Activated naive CD8-positive, alpha-beta T cell treated with anti-CD3 and anti-CD28 coated beads, Interleukin-2, amount 50 U/mL, for 24 hours (primary cell): ENCODE measurements around the gene CHRDL2.
A peak's percentile ranks its signal among the peaks of the same experiment; 100 is the strongest.
"Not testable (repeated sequence)": the region's sequence is repeated elsewhere in the genome, so short reads cannot be mapped to it uniquely, and the experiment has no call there.

Source experiments
- ATAC-seq: fragments of 150-1000 bp; cut with Tn5 transposase; one replicate; pipeline ENCODE4 v1.10.0; 2021
- DNase-seq: peaks from one replicate; pipeline ENCODE4 v3.0.0; 2021
- H3K27ac Mint-ChIP-seq: one replicate; pipeline ENCODE4 v1.8.0; 2021; ENCODE audit warnings: mild to moderate bottlenecking, mixed read lengths
- H3K27me3 Mint-ChIP-seq: one replicate; pipeline ENCODE4 v1.8.0; 2021; ENCODE audit warnings: mixed read lengths
- H3K36me3 Mint-ChIP-seq: one replicate; pipeline ENCODE4 v1.8.0; 2021; ENCODE audit warnings: low read depth, mixed read lengths
- H3K4me1 Mint-ChIP-seq: one replicate; pipeline ENCODE4 v1.8.0; 2021; ENCODE audit warnings: mixed read lengths
- H3K4me3 Mint-ChIP-seq: one replicate; pipeline ENCODE4 v1.8.0; 2021; ENCODE audit warnings: mild to moderate bottlenecking, moderate library complexity, mixed read lengths
- H3K9me3 Mint-ChIP-seq: one replicate; pipeline ENCODE4 v1.8.0; 2021; ENCODE audit warnings: mixed read lengths

CHRDL2 gene

GRCh38 chr11:74755395-74755995, 24.3 kb upstream of the CHRDL2 start:
- H3K9me3 Mint-ChIP-seq = peaks cover 5% of the 10 kb centered on the region
- H3K27ac Mint-ChIP-seq = peak overlapping the region; percentile 7
- DNase-seq (no peak), ATAC-seq (no peak)
- no peaks in the 10 kb centered on the region for H3K27me3 Mint-ChIP-seq
- H3K36me3 Mint-ChIP-seq = peaks cover 20% of the 10 kb centered on the region
- peaks cover 31% of the 10 kb centered on the region for H3K4me1 Mint-ChIP-seq
- H3K4me3 Mint-ChIP-seq = no peak overlapping the region

GRCh38 chr11:74754507-74755252, 23.5 kb upstream of the CHRDL2 start:
- Mint-ChIP-seq H3K27me3 (no peaks in the 10 kb centered on the region), H3K4me3 (no peak overlapping the region)
- peak; percentile 28 for ATAC-seq

GRCh38 chr11:74751303-74751702, 20.1 kb upstream of the CHRDL2 start:
- peaks cover 53% of the 10 kb centered on the region for H3K4me1 Mint-ChIP-seq
- H3K27me3 Mint-ChIP-seq = no peaks in the 10 kb centered on the region
- no peak overlapping the region for H3K27ac Mint-ChIP-seq
- DNase-seq (no peak), ATAC-seq (no peak)
- peak overlapping the region; percentile 24 for H3K4me3 Mint-ChIP-seq
- peaks cover 21% of the 10 kb centered on the region for H3K36me3 Mint-ChIP-seq
- peaks cover under 1% of the 10 kb centered on the region for H3K9me3 Mint-ChIP-seq

More at GRCh38 chr11:74754507-74755252, 23.5 kb upstream of the CHRDL2 start:
- Mint-ChIP-seq H3K4me1 (peaks cover 37% of the 10 kb centered on the region), H3K9me3 (peaks cover 5% of the 10 kb centered on the region), H3K27ac (no peak overlapping the region), H3K36me3 (peaks cover 22% of the 10 kb centered on the region)
- DNase-seq = no peak

- ATAC-seq, DNase-seq, H3K27me3 Mint-ChIP-seq, H3K9me3 Mint-ChIP-seq, H3K27ac Mint-ChIP-seq: not testable (repeated sequence)
- Mint-ChIP-seq H3K4me1 (peaks cover 53% of the 10 kb centered on the region), H3K4me3 (peak overlapping the region; percentile 87), H3K36me3 (peaks cover 19% of the 10 kb centered on the region)
Measured at GRCh38 chr11:74750598-74750997, 19.4 kb upstream of the CHRDL2 start.

- Mint-ChIP-seq H3K4me1 (peaks cover 47% of the 10 kb centered on the region), H3K27ac (peak overlapping the region; percentile 81), H3K4me3 (peak overlapping the region; percentile 87), H3K36me3 (peaks cover 15% of the 10 kb centered on the region), H3K27me3 (no peaks in the 10 kb centered on the region), H3K9me3 (no peaks in the 10 kb centered on the region)
- ATAC-seq (no peak), DNase-seq (no peak)
Measured at GRCh38 chr11:74749965-74750296, 18.7 kb upstream of the CHRDL2 start.

GRCh38 chr11:74749127-74749964, 18.1 kb upstream of the CHRDL2 start:
- no peaks in the 10 kb centered on the region for H3K9me3 Mint-ChIP-seq
- H3K4me1 Mint-ChIP-seq = peaks cover 41% of the 10 kb centered on the region
- ATAC-seq (peak; percentile 77), DNase-seq (peak; percentile 62)
- peak overlapping the region; percentile 87 for H3K4me3 Mint-ChIP-seq
- peak overlapping the region; percentile 81 for H3K27ac Mint-ChIP-seq
- H3K27me3 Mint-ChIP-seq = no peaks in the 10 kb centered on the region
- H3K36me3 Mint-ChIP-seq = peaks cover 15% of the 10 kb centered on the region

GRCh38 chr11:74748211-74749126, 17.2 kb upstream of the CHRDL2 start, which contains the start of gene RNF169:
Gene RNF169 (plus strand): TSS chr11:74748849. CDS start chr11:74748881, 32 bp downstream.
- Mint-ChIP-seq H3K9me3 (no peaks in the 10 kb centered on the region), H3K27ac (peak within 1 kb of the TSS; percentile 81), H3K36me3 (peaks cover 12% of the 10 kb centered on the region), H3K27me3 (no peaks in the 10 kb centered on the region), H3K4me1 (peaks cover 32% of the 10 kb centered on the region), H3K4me3 (peak within 1 kb of the TSS; percentile 87)
- DNase-seq (peak; percentile 88), ATAC-seq (peak; percentile 97)

- H3K27ac Mint-ChIP-seq = no peak overlapping the region
- no peaks in the 10 kb centered on the region for H3K9me3 Mint-ChIP-seq
- no peak for ATAC-seq
Measured at GRCh38 chr11:74746868-74747267, 15.6 kb upstream of the CHRDL2 start.

GRCh38 chr11:74744277-74744676, 13.1 kb upstream of the CHRDL2 start:
- H3K4me1 Mint-ChIP-seq = peaks cover 19% of the 10 kb centered on the region
- no peaks in the 10 kb centered on the region for H3K9me3 Mint-ChIP-seq
- DNase-seq (no peak), ATAC-seq (no peak)
- H3K4me3 Mint-ChIP-seq = no peak overlapping the region
- peaks cover 4% of the 10 kb centered on the region for H3K27me3 Mint-ChIP-seq
- no peak overlapping the region for H3K27ac Mint-ChIP-seq
- H3K36me3 Mint-ChIP-seq = no peaks in the 10 kb centered on the region

More at GRCh38 chr11:74746868-74747267, 15.6 kb upstream of the CHRDL2 start:
- Mint-ChIP-seq H3K27me3 (no peaks in the 10 kb centered on the region), H3K4me1 (peaks cover 31% of the 10 kb centered on the region), H3K4me3 (no peak overlapping the region), H3K36me3 (peaks cover 8% of the 10 kb centered on the region)
- DNase-seq = no peak

GRCh38 chr11:74743640-74744039, 12.4 kb upstream of the CHRDL2 start:
- Mint-ChIP-seq H3K4me3 (no peak overlapping the region), H3K27ac (no peak overlapping the region)

GRCh38 chr11:74742070-74742469, 10.8 kb upstream of the CHRDL2 start:
- Mint-ChIP-seq H3K27ac (no peak overlapping the region), H3K36me3 (no peaks in the 10 kb centered on the region), H3K9me3 (no peaks in the 10 kb centered on the region), H3K4me1 (peaks cover 6% of the 10 kb centered on the region), H3K4me3 (no peak overlapping the region), H3K27me3 (peaks cover 14% of the 10 kb centered on the region)
- DNase-seq (no peak), ATAC-seq (no peak)

More at GRCh38 chr11:74743640-74744039, 12.4 kb upstream of the CHRDL2 start:
- ATAC-seq (no peak), DNase-seq (no peak)
- H3K4me1 Mint-ChIP-seq = peaks cover 18% of the 10 kb centered on the region
- no peaks in the 10 kb centered on the region for H3K36me3 Mint-ChIP-seq
- no peaks in the 10 kb centered on the region for H3K9me3 Mint-ChIP-seq
- peaks cover 10% of the 10 kb centered on the region for H3K27me3 Mint-ChIP-seq

- peak; percentile 85 for ATAC-seq
- Mint-ChIP-seq H3K36me3 (no peaks in the 10 kb centered on the region), H3K4me1 (peaks cover 3% of the 10 kb centered on the region)
Measured at GRCh38 chr11:74739546-74740270, 8.5 kb upstream of the CHRDL2 start.

GRCh38 chr11:74736031-74736430, 4.8 kb upstream of the CHRDL2 start:
- H3K36me3 Mint-ChIP-seq = no peaks in the 10 kb centered on the region
- H3K4me1 Mint-ChIP-seq = peaks cover 10% of the 10 kb centered on the region
- no peaks in the 10 kb centered on the region for H3K9me3 Mint-ChIP-seq
- no peak overlapping the region for H3K4me3 Mint-ChIP-seq
- H3K27ac Mint-ChIP-seq = no peak overlapping the region
- peaks cover 50% of the 10 kb centered on the region for H3K27me3 Mint-ChIP-seq
- DNase-seq (no peak), ATAC-seq (no peak)

More at GRCh38 chr11:74739546-74740270, 8.5 kb upstream of the CHRDL2 start:
- Mint-ChIP-seq H3K9me3 (no peaks in the 10 kb centered on the region), H3K4me3 (no peak overlapping the region), H3K27me3 (peaks cover 24% of the 10 kb centered on the region), H3K27ac (no peak overlapping the region)
- peak; percentile 35 for DNase-seq
